ENCODE results near the gene COLEC11. TPM values are rescaled to one million over a fixed set of nuclear protein-coding genes. Genes with fewer than 3 reads are reported as not detected.
A peak's percentile ranks its signal among the peaks of the same experiment; 100 is the strongest.

The COLEC11 gene
- total and polyA plus RNA-seq, 2 of the 13 experiments (the other 11 are each of a cell fraction or from before 2014, with no cell fraction given): 1.5 to 3.0 TPM

DNA sequence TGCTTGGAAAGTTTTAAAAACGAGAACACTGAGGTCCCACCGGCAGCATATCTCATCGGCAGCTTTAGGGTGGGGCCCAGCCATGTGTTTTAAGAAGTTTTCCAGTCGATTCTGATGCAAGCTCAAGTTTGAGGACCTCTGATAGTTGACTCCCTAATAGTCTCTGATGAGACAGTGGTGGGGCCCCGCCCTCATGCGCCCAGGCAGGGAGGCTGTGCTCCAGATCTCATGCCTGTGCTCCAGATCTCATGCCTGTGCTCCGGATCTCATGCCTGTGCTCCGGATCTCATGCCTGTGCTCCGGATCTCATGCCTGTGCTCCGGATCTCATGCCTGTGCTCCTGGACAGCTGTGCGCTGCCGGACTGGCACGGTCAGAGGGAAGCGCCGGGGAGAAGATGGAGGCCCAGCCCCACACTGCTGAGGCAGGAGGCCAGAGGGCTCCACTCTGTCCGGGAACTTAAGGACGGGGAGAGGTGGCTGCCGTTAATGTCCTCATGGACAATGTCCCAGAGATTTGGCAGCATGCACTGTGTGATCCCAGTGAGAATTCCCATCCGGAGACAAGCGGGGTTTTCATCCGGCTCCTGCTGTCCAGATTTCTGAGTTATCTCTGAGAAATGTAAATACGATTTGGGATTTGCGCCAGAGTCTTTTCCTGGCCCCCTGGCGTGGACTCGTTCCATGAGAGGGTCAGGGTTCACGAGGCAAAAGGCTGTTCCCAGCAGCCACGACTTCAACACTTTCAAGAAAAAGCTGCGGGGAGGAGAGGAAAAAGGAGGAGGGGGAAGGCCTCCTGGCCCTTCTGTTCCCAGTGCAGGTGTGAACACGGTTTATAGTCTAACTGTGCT, 9.4 kb upstream of the COLEC11 start (continued):
- TF ChIP-seq GABPA (IDR thresholded peaks at IDR 0.05; ENCODE audit: low read depth, low read length): 0 out of 2 replicates have a peak, but pooled peaks have one; percentile 19
- TF ChIP-seq GABPA (CRISPR knock-in tag; IDR thresholded peaks at IDR 0.05; ENCODE audit: low read depth): peak; percentile 68
- TF ChIP-seq, protein P1, sequence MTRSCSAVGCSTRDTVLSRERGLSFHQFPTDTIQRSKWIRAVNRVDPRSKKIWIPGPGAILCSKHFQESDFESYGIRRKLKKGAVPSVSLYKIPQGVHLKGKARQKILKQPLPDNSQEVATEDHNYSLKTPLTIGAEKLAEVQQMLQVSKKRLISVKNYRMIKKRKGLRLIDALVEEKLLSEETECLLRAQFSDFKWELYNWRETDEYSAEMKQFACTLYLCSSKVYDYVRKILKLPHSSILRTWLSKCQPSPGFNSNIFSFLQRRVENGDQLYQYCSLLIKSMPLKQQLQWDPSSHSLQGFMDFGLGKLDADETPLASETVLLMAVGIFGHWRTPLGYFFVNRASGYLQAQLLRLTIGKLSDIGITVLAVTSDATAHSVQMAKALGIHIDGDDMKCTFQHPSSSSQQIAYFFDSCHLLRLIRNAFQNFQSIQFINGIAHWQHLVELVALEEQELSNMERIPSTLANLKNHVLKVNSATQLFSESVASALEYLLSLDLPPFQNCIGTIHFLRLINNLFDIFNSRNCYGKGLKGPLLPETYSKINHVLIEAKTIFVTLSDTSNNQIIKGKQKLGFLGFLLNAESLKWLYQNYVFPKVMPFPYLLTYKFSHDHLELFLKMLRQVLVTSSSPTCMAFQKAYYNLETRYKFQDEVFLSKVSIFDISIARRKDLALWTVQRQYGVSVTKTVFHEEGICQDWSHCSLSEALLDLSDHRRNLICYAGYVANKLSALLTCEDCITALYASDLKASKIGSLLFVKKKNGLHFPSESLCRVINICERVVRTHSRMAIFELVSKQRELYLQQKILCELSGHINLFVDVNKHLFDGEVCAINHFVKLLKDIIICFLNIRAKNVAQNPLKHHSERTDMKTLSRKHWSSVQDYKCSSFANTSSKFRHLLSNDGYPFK (CRISPR knock-in tag; IDR thresholded peaks at IDR 0.05; ENCODE audit: borderline replicate concordance): peak; percentile 16; the same call in 1 of the 2 replicates
- peak; percentile 82 for TF ChIP-seq BRD4 (CRISPR knock-in tag; IDR thresholded peaks at IDR 0.05)
- no peak for TF ChIP-seq ZNF484 (CRISPR knock-in tag; IDR thresholded peaks at IDR 0.05; ENCODE audit: borderline replicate concordance, low read depth)
- peak; percentile 65; the same call in 1 of the 2 replicates for TF ChIP-seq ZFP37 (CRISPR knock-in tag; IDR thresholded peaks at IDR 0.05; ENCODE audit: borderline replicate concordance)
- TF ChIP-seq PHB2 (IDR thresholded peaks at IDR 0.05; ENCODE audit: partially characterized antibody): no peak
- peak; percentile 52; the same call in 1 of the 2 replicates for TF ChIP-seq ZSCAN9 (CRISPR knock-in tag; IDR thresholded peaks at IDR 0.05; ENCODE audit: borderline replicate concordance)
- no peak for TF ChIP-seq PRPF4 (IDR thresholded peaks at IDR 0.05; ENCODE audit: low read depth, low read length, poor library complexity, severe bottlenecking)
- TF ChIP-seq ZNF510 (CRISPR knock-in tag; IDR thresholded peaks at IDR 0.05; ENCODE audit: low read depth): 0 out of 2 replicates have a peak, but pooled peaks have one; percentile 70
- no peak for TF ChIP-seq ZNF891 (CRISPR knock-in tag; IDR thresholded peaks at IDR 0.05)
- TF ChIP-seq FOXP1 (IDR thresholded peaks at IDR 0.05): no peak
- no peak for TF ChIP-seq FOXP1 (CRISPR knock-in tag; IDR thresholded peaks at IDR 0.05)
- peak; percentile 75; the same call in 1 of the 2 replicates for TF ChIP-seq NFKB2 (CRISPR knock-in tag; IDR thresholded peaks at IDR 0.05; ENCODE audit: borderline replicate concordance)
- TF ChIP-seq AKNA (CRISPR knock-in tag; IDR thresholded peaks at IDR 0.05; ENCODE audit: borderline replicate concordance): 0 out of 2 replicates have a peak, but pooled peaks have one; percentile 18
- TF ChIP-seq BORCS8-MEF2B (CRISPR knock-in tag; IDR thresholded peaks at IDR 0.05): peak; percentile 77; the same call in 1 of the 2 replicates
- no peak for TF ChIP-seq SRSF4 (IDR thresholded peaks at IDR 0.05; ENCODE audit: low read depth, low read length, poor library complexity, severe bottlenecking)
- no peak for TF ChIP-seq EHMT2 (IDR thresholded peaks at IDR 0.05; ENCODE audit: borderline replicate concordance, low read depth, low read length)
- TF ChIP-seq UBTF (CRISPR knock-in tag; IDR thresholded peaks at IDR 0.05): peak; percentile 88
